Stomach (tissue), 4 donors: ENCODE measurements around the gene ZNF57.
A peak's percentile ranks its signal among the peaks of the same experiment; 100 is the strongest.

ENCODE experiments used
- EP300 ChIP-seq: sonication (generic); formaldehyde crosslinking; IDR thresholded peaks from one replicate; pipeline ENCODE4 v1.6.1; 2017; ENCODE audit warnings: antibody characterized with exemption
- POLR2A ChIP-seq, 4 donors: fragments of 450-650 bp; IDR thresholded peaks; one replicate each; pipeline ENCODE4 v1.6.1; 2016; ENCODE audit warnings: antibody characterized with exemption in 4 of 4, control low read depth in 2 of 4, mild to moderate bottlenecking in 1 of 4, moderate library complexity in 1 of 4
- POLR2AphosphoS5 ChIP-seq, 3 donors: sonication (generic); formaldehyde crosslinking; IDR thresholded peaks; one replicate each; pipeline ENCODE4 v1.6.1; 2016; ENCODE audit warnings: antibody characterized with exemption in 3 of 3
- TF ChIP-seq, protein P1 (sequence below), 7 experiments: fragments of 450-650 bp in 4 of 7; fragments of 200-600 bp in 3 of 7; sonication (generic) in 3 of 7; IDR thresholded peaks; one replicate each; pipeline ENCODE4 v1.5.1; 2016 to 2019; ENCODE audit warnings: antibody characterized with exemption in 7 of 7, control low read depth in 2 of 7, mild to moderate bottlenecking in 1 of 7

DNA sequence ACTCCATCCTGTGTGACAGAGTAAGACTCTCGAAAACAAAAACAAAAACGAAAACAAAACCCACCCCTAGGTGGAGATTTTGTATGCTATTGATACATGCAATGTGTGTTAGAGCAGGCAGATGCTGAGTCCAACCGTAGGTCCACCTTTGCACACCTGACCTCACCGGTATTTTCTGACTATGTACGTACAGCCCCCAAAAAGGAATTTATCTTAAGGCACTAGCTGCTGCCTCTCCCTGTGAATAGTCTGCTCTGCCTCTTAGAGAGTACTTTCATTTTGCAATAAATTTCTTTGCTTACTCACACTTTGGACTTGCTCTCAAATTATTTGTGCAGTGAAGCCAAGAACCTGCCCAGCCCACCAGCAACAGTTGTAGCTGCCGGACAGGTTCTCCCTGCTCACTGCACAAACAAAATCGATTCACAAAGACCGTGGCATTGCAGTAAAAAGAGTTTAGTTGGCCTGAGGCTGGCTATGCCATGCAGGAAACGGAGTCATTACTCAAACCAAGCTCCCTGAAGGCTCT is 52.3 kb downstream of the ZNF57 start:
- TF ChIP-seq EP300 (no peak), POLR2AphosphoS5 (IDR thresholded peaks at IDR 0.05) (peak; percentile 9 to 59 (median 30)), POLR2A (IDR thresholded peaks at IDR 0.05) (no peak)
- TF ChIP-seq, protein P1, sequence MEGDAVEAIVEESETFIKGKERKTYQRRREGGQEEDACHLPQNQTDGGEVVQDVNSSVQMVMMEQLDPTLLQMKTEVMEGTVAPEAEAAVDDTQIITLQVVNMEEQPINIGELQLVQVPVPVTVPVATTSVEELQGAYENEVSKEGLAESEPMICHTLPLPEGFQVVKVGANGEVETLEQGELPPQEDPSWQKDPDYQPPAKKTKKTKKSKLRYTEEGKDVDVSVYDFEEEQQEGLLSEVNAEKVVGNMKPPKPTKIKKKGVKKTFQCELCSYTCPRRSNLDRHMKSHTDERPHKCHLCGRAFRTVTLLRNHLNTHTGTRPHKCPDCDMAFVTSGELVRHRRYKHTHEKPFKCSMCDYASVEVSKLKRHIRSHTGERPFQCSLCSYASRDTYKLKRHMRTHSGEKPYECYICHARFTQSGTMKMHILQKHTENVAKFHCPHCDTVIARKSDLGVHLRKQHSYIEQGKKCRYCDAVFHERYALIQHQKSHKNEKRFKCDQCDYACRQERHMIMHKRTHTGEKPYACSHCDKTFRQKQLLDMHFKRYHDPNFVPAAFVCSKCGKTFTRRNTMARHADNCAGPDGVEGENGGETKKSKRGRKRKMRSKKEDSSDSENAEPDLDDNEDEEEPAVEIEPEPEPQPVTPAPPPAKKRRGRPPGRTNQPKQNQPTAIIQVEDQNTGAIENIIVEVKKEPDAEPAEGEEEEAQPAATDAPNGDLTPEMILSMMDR (IDR thresholded peaks at IDR 0.05), result no peak
